ENCODE results near the gene EEF1AKMT4.

The EEF1AKMT4 gene

DNA sequence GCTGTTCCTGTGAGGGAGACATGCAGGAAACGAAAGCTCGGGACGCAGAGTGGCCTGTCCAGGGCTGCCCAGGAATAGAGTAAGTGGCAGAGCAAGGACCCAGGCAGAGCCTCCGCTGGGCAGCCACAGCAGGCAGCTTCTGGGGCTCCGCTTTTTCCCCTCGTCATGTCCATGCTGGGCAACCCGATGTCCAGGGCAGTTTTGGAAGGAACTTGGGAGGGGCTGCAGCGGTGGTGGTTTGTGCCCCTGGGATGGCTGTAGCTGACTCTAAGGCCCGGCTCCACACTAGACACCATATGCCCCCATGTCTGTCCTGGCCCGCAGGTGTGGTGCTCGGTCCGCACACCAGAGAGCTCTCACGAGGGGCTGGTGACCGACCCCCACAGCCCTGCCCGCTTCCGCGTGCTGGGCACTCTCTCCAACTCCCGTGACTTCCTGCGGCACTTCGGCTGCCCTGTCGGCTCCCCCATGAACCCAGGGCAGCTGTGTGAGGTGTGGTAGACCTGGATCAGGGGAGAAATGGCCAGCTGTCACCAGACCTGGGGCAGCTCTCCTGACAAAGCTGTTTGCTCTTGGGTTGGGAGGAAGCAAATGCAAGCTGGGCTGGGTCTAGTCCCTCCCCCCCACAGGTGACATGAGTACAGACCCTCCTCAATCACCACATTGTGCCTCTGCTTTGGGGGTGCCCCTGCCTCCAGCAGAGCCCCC lies 42.4 kb downstream of the EEF1AKMT4 start:
- no peaks in the 10 kb centered on the region for H3K27me3 ChIP-seq (replicated peaks; ENCODE audit: control insufficient read depth, insufficient read depth, low read length)
- DNase-seq (ENCODE audit: extremely low read depth, insufficient read length) = no peak
- TF ChIP-seq, protein P1, sequence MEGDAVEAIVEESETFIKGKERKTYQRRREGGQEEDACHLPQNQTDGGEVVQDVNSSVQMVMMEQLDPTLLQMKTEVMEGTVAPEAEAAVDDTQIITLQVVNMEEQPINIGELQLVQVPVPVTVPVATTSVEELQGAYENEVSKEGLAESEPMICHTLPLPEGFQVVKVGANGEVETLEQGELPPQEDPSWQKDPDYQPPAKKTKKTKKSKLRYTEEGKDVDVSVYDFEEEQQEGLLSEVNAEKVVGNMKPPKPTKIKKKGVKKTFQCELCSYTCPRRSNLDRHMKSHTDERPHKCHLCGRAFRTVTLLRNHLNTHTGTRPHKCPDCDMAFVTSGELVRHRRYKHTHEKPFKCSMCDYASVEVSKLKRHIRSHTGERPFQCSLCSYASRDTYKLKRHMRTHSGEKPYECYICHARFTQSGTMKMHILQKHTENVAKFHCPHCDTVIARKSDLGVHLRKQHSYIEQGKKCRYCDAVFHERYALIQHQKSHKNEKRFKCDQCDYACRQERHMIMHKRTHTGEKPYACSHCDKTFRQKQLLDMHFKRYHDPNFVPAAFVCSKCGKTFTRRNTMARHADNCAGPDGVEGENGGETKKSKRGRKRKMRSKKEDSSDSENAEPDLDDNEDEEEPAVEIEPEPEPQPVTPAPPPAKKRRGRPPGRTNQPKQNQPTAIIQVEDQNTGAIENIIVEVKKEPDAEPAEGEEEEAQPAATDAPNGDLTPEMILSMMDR (IDR thresholded peaks at IDR 0.05; ENCODE audit: insufficient read depth, low read length, poor library complexity, severe bottlenecking) = no peak
- no peak overlapping the region for H3K4me3 ChIP-seq (replicated peaks; ENCODE audit: low read depth, low read length)
- no peaks in the 10 kb centered on the region for H3K36me3 ChIP-seq (ENCODE audit: control insufficient read depth, insufficient read depth, low read length)

DNA sequence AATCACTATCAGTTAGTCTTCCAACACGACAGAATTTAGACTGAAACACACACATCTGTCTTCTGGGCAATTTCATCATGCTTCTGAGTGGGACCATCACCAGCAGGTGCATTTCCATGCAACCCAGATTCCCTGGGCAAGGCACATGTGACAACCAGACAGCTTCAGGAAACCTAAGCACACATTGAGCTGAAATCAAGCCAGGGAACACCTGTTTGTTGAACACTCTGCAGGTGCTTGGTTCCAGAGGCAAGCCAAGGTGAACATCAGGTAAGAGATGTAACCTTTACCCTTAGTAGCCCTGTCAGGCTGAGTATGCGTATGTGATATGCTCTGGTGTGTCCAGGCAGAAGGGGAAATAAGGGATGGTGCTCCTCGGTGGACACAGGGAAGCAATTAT lies 46.3 kb downstream of the EEF1AKMT4 start:
- Histone ChIP-seq H3K36me3 (ENCODE audit: control insufficient read depth, insufficient read depth, low read length) (no peaks in the 10 kb centered on the region), H3K27me3 (replicated peaks; ENCODE audit: control insufficient read depth, insufficient read depth, low read length) (no peaks in the 10 kb centered on the region), H3K4me3 (replicated peaks; ENCODE audit: low read depth, low read length) (no peak overlapping the region)
- no peak for DNase-seq (ENCODE audit: extremely low read depth, insufficient read length)
- TF ChIP-seq, protein P1 (IDR thresholded peaks at IDR 0.05; ENCODE audit: insufficient read depth, low read length, poor library complexity, severe bottlenecking) = no peak

GRCh38 chr3:184296616-184297015 lies 47.1 kb downstream of the EEF1AKMT4 start:
- H3K36me3 ChIP-seq (ENCODE audit: control insufficient read depth, insufficient read depth, low read length) = peaks cover 4% of the 10 kb centered on the region
- H3K4me3 ChIP-seq (replicated peaks; ENCODE audit: low read depth, low read length) = no peak overlapping the region
- DNase-seq (ENCODE audit: extremely low read depth, insufficient read length) = no peak
- no peaks in the 10 kb centered on the region for H3K27me3 ChIP-seq (replicated peaks; ENCODE audit: control insufficient read depth, insufficient read depth, low read length)
- TF ChIP-seq, protein P1 (IDR thresholded peaks at IDR 0.05; ENCODE audit: insufficient read depth, low read length, poor library complexity, severe bottlenecking) = no peak

DNA sequence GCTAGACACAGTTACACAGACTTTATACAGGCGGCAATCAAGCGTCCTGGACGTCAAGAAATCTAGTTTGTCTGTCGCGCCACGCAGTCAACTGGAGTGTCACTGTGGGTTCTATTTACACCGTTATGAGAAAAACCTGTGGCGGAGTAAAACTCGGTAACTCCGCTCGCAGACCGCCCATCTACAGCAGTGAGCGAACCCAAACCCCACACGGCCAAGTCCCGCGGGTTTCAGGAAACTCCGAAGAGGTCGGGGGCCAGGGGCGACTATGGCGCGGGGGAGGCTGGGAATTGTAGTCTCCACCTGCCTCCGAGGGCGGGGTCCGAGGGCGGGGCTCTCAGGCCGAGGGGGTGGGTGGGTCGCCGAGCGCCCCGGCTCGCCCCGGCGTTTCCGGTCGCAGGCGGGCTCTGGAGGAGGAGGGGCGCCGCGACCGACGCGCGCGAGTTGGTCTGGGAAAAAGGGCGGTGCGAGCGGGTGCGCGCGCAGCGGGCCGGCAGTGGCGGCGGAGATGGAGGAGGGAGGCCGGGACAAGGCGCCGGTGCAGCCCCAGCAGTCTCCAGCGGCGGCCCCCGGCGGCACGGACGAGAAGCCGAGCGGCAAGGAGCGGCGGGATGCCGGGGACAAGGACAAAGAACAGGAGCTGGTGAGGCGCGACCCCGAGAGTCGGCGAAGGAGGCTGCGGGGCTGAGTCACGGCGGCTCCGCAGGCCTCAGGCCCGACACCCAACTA lies 49.5 kb downstream of the EEF1AKMT4 start, which contains the start of gene PSMD2:
Gene PSMD2, plus strand, starts transcription at position 483 of the 729 bp plus-strand sequence. Its CDS starts 26 bp downstream, at position 509.
- Histone ChIP-seq H3K27me3 (replicated peaks; ENCODE audit: control insufficient read depth, insufficient read depth, low read length) (no peaks in the 10 kb centered on the region), H3K4me3 (replicated peaks; ENCODE audit: low read depth, low read length) (peak within 1 kb of the TSS; percentile 94), H3K36me3 (ENCODE audit: control insufficient read depth, insufficient read depth, low read length) (peaks cover 15% of the 10 kb centered on the region)
- TF ChIP-seq, protein P1 (IDR thresholded peaks at IDR 0.05; ENCODE audit: insufficient read depth, low read length, poor library complexity, severe bottlenecking) = no peak
- peak; percentile 97 for DNase-seq (ENCODE audit: extremely low read depth, insufficient read length)

- TF ChIP-seq, protein P1 (IDR thresholded peaks at IDR 0.05; ENCODE audit: insufficient read depth, low read length, poor library complexity, severe bottlenecking) = no peak
- DNase-seq (ENCODE audit: extremely low read depth, insufficient read length) = no peak
- Histone ChIP-seq H3K36me3 (ENCODE audit: control insufficient read depth, insufficient read depth, low read length) (peaks cover 18% of the 10 kb centered on the region), H3K4me3 (replicated peaks; ENCODE audit: low read depth, low read length) (peak overlapping the region; percentile 94), H3K27me3 (replicated peaks; ENCODE audit: control insufficient read depth, insufficient read depth, low read length) (no peaks in the 10 kb centered on the region)
Observed at GRCh38 chr3:184299488-184300377, 50.3 kb downstream of the EEF1AKMT4 start.
